Measurements from ENCODE around the gene LAMA1.

The LAMA1 gene

GRCh38 chr18:7084080-7085065, 33.2 kb downstream of the LAMA1 start:
- no peaks in the 10 kb centered on the region for H3K4me1 Mint-ChIP-seq (ENCODE audit: low read depth)
- H3K36me3 Mint-ChIP-seq (ENCODE audit: low read depth): no peaks in the 10 kb centered on the region
- H3K27ac Mint-ChIP-seq: no peak overlapping the region
- no peaks in the 10 kb centered on the region for H3K9me3 Mint-ChIP-seq
- no peak overlapping the region for H3K4me3 Mint-ChIP-seq
- H3K27me3 Mint-ChIP-seq (ENCODE audit: low read depth): no peaks in the 10 kb centered on the region

- Mint-ChIP-seq H3K4me3 (no peak overlapping the region), H3K9me3 (no peaks in the 10 kb centered on the region), H3K4me1 (ENCODE audit: low read depth) (no peaks in the 10 kb centered on the region), H3K27ac (no peak overlapping the region), H3K27me3 (ENCODE audit: low read depth) (no peaks in the 10 kb centered on the region), H3K36me3 (ENCODE audit: low read depth) (no peaks in the 10 kb centered on the region)
Measured at GRCh38 chr18:7082671-7083070, 34.9 kb downstream of the LAMA1 start.

- Mint-ChIP-seq H3K9me3 (no peaks in the 10 kb centered on the region), H3K4me1 (ENCODE audit: low read depth) (no peaks in the 10 kb centered on the region), H3K4me3 (no peak overlapping the region), H3K36me3 (ENCODE audit: low read depth) (no peaks in the 10 kb centered on the region), H3K27ac (no peak overlapping the region), H3K27me3 (ENCODE audit: low read depth) (no peaks in the 10 kb centered on the region)
Measured at GRCh38 chr18:7079231-7079630, 38.4 kb downstream of the LAMA1 start.

DNA sequence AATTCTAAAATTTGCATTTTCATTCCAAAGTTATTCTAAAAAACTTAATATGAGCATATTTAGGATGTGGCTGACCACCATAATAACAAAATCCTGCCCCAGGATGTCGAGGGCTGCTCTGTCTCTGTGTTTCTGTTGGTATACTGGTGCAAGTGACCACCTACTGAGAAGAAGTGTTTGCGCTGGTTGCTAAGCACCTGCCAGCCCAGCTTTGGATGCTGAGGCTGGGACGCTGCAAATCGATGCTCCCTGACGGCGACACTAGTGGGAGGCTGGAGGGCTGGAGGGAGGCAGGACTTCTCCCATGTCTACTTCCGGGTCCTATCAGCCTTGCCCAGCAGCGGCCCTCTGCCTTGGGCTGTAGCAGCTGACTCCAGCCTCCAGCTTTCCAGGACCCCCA, 45.0 kb downstream of the LAMA1 start:
- no peaks in the 10 kb centered on the region for H3K9me3 Mint-ChIP-seq
- no peak overlapping the region for H3K27ac Mint-ChIP-seq
- H3K4me1 Mint-ChIP-seq (ENCODE audit: low read depth): no peaks in the 10 kb centered on the region
- H3K36me3 Mint-ChIP-seq (ENCODE audit: low read depth): no peaks in the 10 kb centered on the region
- no peak overlapping the region for H3K4me3 Mint-ChIP-seq
- no peaks in the 10 kb centered on the region for H3K27me3 Mint-ChIP-seq (ENCODE audit: low read depth)

- H3K27ac Mint-ChIP-seq: no peak overlapping the region
Measured at GRCh38 chr18:7071600-7071999, 46.0 kb downstream of the LAMA1 start.

GRCh38 chr18:7070466-7070865, 47.1 kb downstream of the LAMA1 start:
- Mint-ChIP-seq H3K4me3 (no peak overlapping the region), H3K27me3 (ENCODE audit: low read depth) (no peaks in the 10 kb centered on the region), H3K9me3 (no peaks in the 10 kb centered on the region), H3K4me1 (ENCODE audit: low read depth) (no peaks in the 10 kb centered on the region), H3K27ac (no peak overlapping the region), H3K36me3 (ENCODE audit: low read depth) (no peaks in the 10 kb centered on the region)

More at GRCh38 chr18:7071600-7071999, 46.0 kb downstream of the LAMA1 start:
- no peaks in the 10 kb centered on the region for H3K36me3 Mint-ChIP-seq (ENCODE audit: low read depth)
- no peaks in the 10 kb centered on the region for H3K9me3 Mint-ChIP-seq
- H3K27me3 Mint-ChIP-seq (ENCODE audit: low read depth): no peaks in the 10 kb centered on the region
- H3K4me1 Mint-ChIP-seq (ENCODE audit: low read depth): no peaks in the 10 kb centered on the region
- H3K4me3 Mint-ChIP-seq: no peak overlapping the region

DNA sequence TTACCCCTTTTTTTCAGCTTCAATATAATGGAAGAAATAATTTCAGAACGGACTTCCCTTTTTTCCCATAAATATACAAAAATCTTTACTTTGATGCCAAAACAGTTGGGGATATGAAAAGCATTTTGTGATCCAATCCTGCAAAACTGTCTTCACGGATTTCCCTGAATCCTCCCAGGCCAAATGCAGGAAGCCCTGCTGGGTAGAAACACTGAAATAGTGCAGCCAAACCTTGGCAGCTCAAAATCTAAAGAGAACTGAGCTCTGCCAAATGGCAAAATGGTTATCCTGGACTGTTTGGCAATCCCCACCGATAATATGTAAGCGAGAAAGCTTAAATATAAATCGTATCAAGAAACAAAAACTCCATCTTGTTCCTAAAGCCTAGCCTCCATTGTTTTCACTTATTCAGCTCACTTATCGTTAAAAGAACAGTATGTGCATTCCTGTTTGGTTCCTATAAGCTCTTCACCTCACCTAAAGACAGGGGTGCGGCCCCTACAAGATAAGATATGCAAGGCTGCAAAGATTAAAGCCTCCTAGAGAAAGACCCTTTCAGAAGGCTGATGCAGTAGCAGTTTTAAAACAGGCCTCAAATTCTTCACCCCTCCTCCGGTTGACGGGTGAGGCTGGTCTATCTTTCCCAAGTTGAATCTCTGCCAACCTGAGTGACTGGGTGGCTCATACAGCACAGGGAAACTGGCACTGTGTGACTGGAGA, 48.6 kb downstream of the LAMA1 start:
- Mint-ChIP-seq H3K27ac (no peak overlapping the region), H3K4me1 (ENCODE audit: low read depth) (no peaks in the 10 kb centered on the region), H3K9me3 (no peaks in the 10 kb centered on the region), H3K4me3 (no peak overlapping the region), H3K36me3 (ENCODE audit: low read depth) (no peaks in the 10 kb centered on the region), H3K27me3 (ENCODE audit: low read depth) (no peaks in the 10 kb centered on the region)

- Mint-ChIP-seq H3K9me3 (no peaks in the 10 kb centered on the region), H3K4me1 (ENCODE audit: low read depth) (no peaks in the 10 kb centered on the region), H3K4me3 (no peak overlapping the region), H3K27me3 (ENCODE audit: low read depth) (no peaks in the 10 kb centered on the region), H3K27ac (no peak overlapping the region), H3K36me3 (ENCODE audit: low read depth) (no peaks in the 10 kb centered on the region)
Measured at GRCh38 chr18:7066965-7067555, 50.5 kb downstream of the LAMA1 start.

GRCh38 chr18:7065736-7066135, 51.9 kb downstream of the LAMA1 start:
- Mint-ChIP-seq H3K4me3 (no peak overlapping the region), H3K27me3 (ENCODE audit: low read depth) (no peaks in the 10 kb centered on the region), H3K4me1 (ENCODE audit: low read depth) (no peaks in the 10 kb centered on the region), H3K27ac (no peak overlapping the region), H3K36me3 (ENCODE audit: low read depth) (no peaks in the 10 kb centered on the region), H3K9me3 (no peaks in the 10 kb centered on the region)

DNA sequence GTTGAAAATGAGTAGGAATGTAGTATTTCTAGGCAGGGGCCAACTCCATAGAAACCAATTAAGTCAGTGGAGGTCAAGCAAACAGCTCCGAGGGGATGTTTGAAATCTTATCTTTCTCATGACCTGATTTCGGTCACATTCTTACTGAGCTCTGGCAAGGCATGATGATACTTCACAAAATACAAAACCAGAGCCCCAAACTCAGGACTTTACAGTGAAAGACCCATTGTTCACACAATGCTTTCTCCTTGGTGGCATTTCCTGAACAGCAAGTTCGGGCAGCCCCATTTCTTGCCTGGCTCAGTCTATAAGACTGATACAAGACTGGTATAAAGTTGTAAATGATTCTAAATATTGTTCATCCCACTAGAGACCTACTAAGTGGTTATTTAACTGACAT, 53.3 kb downstream of the LAMA1 start:
- no peaks in the 10 kb centered on the region for H3K4me1 Mint-ChIP-seq (ENCODE audit: low read depth)
- no peaks in the 10 kb centered on the region for H3K36me3 Mint-ChIP-seq (ENCODE audit: low read depth)
- no peaks in the 10 kb centered on the region for H3K9me3 Mint-ChIP-seq
- no peaks in the 10 kb centered on the region for H3K27me3 Mint-ChIP-seq (ENCODE audit: low read depth)
- no peak overlapping the region for H3K4me3 Mint-ChIP-seq
- H3K27ac Mint-ChIP-seq: no peak overlapping the region

DNA sequence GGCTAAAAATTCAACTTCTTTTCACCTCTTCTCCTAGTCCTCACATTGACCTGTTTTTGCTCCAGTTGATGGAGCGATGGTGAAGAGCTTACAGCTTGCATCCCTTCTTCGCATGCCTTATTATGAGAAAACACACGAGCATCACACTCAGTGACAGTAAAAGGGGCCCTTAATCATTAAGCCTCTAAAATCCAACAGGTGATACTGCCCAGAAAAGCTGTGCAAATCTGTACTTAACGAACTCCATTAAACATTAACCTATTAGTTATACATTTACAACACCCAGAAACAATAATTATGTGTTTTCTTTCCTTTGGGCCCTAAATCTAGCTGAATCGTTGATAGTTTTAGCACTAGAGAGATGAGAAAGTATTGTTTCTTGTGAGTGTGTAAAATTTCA, 54.8 kb downstream of the LAMA1 start:
- H3K36me3 Mint-ChIP-seq (ENCODE audit: low read depth): no peaks in the 10 kb centered on the region
- H3K27ac Mint-ChIP-seq: no peak overlapping the region

GRCh38 chr18:7062236-7062635, 55.4 kb downstream of the LAMA1 start:
- H3K27me3 Mint-ChIP-seq (ENCODE audit: low read depth): no peaks in the 10 kb centered on the region
- H3K27ac Mint-ChIP-seq: no peak overlapping the region
- no peaks in the 10 kb centered on the region for H3K4me1 Mint-ChIP-seq (ENCODE audit: low read depth)
- H3K36me3 Mint-ChIP-seq (ENCODE audit: low read depth): no peaks in the 10 kb centered on the region
- H3K9me3 Mint-ChIP-seq: no peaks in the 10 kb centered on the region
- no peak overlapping the region for H3K4me3 Mint-ChIP-seq

More for the DNA sequence above, 54.8 kb downstream of the LAMA1 start:
- Mint-ChIP-seq H3K27me3 (ENCODE audit: low read depth) (no peaks in the 10 kb centered on the region), H3K4me3 (no peak overlapping the region), H3K9me3 (no peaks in the 10 kb centered on the region), H3K4me1 (ENCODE audit: low read depth) (no peaks in the 10 kb centered on the region)

DNA sequence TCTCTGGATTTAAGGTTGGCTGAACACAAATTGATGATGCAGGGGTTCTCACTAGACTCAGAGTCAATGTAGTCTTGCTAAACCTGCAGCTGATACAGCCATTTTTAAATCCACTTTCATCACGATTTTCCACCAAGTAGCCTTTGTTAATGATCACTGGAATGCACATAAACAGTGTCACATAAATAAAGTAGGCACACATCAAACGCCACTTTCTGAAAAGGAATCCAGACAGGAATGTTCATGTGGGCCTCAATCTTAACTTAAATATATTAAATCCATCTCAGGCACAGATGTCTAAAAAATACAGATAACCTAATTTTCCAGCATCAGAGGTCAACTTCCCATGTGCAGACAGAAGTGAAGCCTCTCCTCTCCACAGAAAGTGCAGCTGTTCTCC, 58.3 kb downstream of the LAMA1 start:
- Mint-ChIP-seq H3K9me3 (no peaks in the 10 kb centered on the region), H3K27ac (no peak overlapping the region), H3K36me3 (ENCODE audit: low read depth) (no peaks in the 10 kb centered on the region), H3K27me3 (ENCODE audit: low read depth) (no peaks in the 10 kb centered on the region), H3K4me3 (no peak overlapping the region), H3K4me1 (ENCODE audit: low read depth) (no peaks in the 10 kb centered on the region)

GRCh38 chr18:7056026-7056425, 61.6 kb downstream of the LAMA1 start:
- no peaks in the 10 kb centered on the region for H3K27me3 Mint-ChIP-seq (ENCODE audit: low read depth)
- H3K4me3 Mint-ChIP-seq: no peak overlapping the region
- H3K9me3 Mint-ChIP-seq: no peaks in the 10 kb centered on the region
- no peaks in the 10 kb centered on the region for H3K36me3 Mint-ChIP-seq (ENCODE audit: low read depth)
- H3K27ac Mint-ChIP-seq: no peak overlapping the region
- no peaks in the 10 kb centered on the region for H3K4me1 Mint-ChIP-seq (ENCODE audit: low read depth)

DNA sequence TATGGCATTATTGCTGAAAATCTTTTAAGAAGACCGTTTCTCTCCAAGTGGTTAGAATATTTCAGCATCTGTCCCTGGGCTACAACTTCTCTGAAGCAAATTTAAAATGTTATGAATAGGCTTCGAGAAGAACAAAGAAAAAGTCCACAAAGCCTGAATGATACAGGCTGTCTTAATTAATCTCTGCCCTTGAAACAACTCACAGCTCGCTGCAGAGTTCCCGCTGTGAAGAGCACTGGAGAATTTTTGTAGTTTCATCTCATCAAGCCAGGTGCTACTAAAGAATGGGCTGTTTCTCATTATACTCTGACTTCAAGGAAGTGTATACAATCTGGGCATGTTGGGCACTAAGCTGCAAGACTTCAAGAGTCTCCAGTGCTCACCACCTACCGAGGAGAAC, 67.6 kb downstream of the LAMA1 start:
- Mint-ChIP-seq H3K4me1 (ENCODE audit: low read depth) (no peaks in the 10 kb centered on the region), H3K36me3 (ENCODE audit: low read depth) (no peaks in the 10 kb centered on the region), H3K4me3 (no peak overlapping the region), H3K27me3 (ENCODE audit: low read depth) (no peaks in the 10 kb centered on the region), H3K9me3 (no peaks in the 10 kb centered on the region), H3K27ac (no peak overlapping the region)
